Right lobe of liver (tissue), 4 donors: ENCODE data around the gene CAPZB.

Experiments
- CTCF ChIP-seq, 4 donors: fragments of 200-600 bp in 3 of 4; fragments of 450-650 bp in 1 of 4; IDR thresholded peaks; one replicate each; pipeline versions ENCODE4 v1.5.1 to v1.8.0; 2016 to 2022; ENCODE audit warnings: antibody characterized with exemption in 4 of 4, mild to moderate bottlenecking in 2 of 4
- POLR2A ChIP-seq: fragments of 450-650 bp; IDR thresholded peaks from one replicate; pipeline ENCODE4 v1.6.1; 2017; ENCODE audit warnings: antibody characterized with exemption, mild to moderate bottlenecking
- donor health status: DM: no; HTN: no; CAD: no.
- donor health status: DM: no; HTN: no; CAD: no.
- donor health status: DM: no; HTN: yes; CAD: no.

DNA sequence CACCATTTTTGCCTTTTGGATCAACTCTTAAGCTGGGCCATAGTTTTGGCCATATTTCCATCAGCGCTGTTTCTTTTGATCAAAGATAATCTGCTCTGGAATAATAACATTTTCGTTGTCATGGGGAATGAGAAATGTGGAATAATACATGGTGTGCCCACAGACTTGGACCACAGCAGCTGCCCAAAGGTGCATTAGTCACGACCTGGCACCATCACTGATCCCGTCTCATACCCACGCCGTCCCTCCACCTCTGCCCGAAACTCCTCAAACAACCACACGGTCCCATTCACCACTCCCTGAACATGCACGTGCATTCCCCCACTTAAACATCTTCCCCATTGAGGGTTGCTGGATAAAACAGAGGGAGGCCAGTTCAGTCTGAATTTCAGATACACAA, 96.4 kb downstream of the CAPZB start:
- TF ChIP-seq CTCF (IDR thresholded peaks at IDR 0.05) (no peak), POLR2A (no peak)
